Astrocyte (in vitro differentiated cells and primary cell): ENCODE results near the gene SLCO3A1.

Source experiments
- EZH2 ChIP-seq: IDR thresholded peaks from 2 replicates; pipeline ENCODE4 v1.6.1; 2012; ENCODE audit warnings: mild to moderate bottlenecking, low read length, inconsistent platforms; ENCODE audit not compliant: insufficient read depth
- TF ChIP-seq, protein P1 (sequence below): IDR thresholded peaks from 2 replicates; pipeline ENCODE4 v1.5.1; 2011; ENCODE audit warnings: low read depth, mild to moderate bottlenecking, inconsistent platforms, low read length, moderate library complexity; ENCODE audit not compliant: insufficient read depth

GRCh38 chr15:92165001-92165346, 311.5 kb downstream of the SLCO3A1 start:
- TF ChIP-seq, protein P1, sequence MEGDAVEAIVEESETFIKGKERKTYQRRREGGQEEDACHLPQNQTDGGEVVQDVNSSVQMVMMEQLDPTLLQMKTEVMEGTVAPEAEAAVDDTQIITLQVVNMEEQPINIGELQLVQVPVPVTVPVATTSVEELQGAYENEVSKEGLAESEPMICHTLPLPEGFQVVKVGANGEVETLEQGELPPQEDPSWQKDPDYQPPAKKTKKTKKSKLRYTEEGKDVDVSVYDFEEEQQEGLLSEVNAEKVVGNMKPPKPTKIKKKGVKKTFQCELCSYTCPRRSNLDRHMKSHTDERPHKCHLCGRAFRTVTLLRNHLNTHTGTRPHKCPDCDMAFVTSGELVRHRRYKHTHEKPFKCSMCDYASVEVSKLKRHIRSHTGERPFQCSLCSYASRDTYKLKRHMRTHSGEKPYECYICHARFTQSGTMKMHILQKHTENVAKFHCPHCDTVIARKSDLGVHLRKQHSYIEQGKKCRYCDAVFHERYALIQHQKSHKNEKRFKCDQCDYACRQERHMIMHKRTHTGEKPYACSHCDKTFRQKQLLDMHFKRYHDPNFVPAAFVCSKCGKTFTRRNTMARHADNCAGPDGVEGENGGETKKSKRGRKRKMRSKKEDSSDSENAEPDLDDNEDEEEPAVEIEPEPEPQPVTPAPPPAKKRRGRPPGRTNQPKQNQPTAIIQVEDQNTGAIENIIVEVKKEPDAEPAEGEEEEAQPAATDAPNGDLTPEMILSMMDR, result no peak
- TF ChIP-seq EZH2, result no peak
